ENCODE data around the gene TMEM126B.
"Not testable (repeated sequence)": the region's sequence is repeated elsewhere in the genome, so short reads cannot be mapped to it uniquely, and the experiment has no call there.

Gene TMEM126B

DNA sequence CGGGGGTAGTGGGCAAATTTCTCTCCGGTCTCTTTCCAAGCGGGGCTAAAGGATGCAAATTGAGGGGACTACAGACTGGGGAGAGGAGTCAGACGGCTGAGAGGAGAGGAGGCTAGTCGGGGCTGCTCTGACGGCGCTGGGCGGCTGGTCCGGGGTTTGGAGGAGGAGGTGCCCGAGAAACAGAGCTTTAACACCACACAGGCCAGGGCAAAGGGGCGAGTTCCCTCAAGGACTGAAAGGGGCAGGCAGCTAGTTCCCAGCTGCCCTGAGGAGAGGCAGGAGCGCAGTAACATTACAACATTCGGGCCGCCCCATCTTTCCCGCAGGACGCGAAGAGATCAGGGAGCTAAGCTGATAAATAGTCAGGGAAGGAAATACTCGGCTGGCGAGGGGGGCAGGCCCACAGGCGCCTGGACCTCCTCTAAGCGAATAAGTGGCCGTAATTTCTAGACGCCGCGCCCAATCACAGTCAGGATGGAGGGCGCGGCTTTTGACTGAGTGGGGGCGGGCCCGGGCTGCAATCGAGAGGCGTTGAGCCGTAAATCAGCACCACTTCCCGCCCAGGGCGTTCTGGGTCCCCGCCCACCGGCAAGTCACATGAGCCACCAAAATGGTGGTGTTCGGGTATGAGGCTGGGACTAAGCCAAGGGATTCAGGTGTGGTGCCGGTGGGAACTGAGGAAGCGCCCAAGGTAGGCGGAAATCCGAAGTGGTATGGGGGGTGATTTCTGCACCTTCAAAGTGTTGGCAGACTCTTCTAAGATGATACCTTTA lies at the start of gene TMEM126B:
TMEM126B (plus strand) TSS at position 596 of the 773 bp plus-strand sequence; CDS start at position 611, 15 bp downstream.
- DNase-seq (ENCODE audit: low read depth in 2 of 2), result peak; percentile 92 to 97

DNA sequence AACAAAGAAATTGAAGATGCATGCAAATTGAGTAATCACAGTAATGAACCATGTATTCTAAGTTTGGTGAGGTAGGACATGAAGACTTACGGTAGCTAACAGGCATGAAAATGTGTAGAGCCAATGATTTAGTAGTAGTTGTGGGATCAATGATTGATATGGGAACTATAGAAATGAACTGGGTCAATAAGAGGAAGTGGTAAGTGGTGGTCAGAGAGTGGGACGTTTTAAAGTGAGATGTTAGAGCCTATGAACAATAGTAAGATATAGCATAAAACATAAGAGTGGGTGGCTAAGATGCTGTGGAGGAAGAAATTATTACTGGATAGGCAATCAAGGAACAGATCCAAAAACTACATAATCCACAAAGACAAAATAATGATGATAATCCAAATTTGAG lies 46.3 kb upstream of the TMEM126B start:
- no peak for DNase-seq (ENCODE audit: low read depth in 2 of 2)

DNA sequence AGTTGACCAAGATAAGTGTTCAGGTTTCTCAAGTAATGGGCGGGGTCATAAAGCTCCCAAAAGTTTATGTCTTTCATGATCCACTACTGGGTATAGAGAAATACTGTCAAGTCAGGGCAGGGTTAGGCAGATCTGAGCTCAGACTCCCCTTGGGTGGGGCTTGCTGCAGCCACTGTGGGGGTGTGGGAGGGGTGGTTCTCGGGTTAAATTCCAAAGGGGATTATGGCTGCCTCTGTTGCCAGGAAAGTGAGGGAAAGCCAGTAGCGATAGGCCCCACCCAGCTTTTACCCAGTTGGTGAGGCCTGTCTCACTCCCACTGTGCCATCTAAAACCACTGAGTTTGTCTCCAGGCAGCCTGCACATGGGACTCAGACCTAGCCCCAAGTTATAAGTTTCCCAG lies 39.0 kb upstream of the TMEM126B start:
- DNase-seq (ENCODE audit: low read depth in 2 of 2), result no peak

DNA sequence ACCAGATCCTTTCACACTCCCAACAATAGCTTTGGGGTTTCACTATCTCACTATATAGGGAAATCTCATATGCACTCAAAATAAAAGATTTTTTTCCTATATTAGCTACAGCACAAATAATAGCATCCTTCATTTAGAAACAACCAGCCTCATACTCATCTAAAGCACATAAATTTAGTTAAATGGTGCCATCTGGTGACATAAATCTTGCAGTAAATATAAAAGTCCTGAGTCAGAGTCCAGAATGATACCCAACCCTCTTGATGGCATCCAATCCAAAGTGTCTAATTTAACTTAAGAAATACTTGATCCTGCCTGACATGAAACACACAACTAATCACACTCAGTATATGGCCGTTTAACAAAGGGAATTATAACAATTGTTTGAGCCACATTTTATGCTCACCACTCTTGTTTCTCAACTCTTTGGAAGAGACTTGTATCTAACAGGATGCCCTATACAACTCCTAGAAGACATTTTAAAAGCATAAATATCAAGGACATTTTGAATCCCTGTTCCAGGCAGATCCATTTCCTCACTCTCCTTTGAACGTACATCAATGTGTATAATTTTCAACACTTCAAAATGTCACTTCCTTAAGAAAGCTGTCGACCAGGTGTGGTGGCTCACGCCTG lies 37.4 kb upstream of the TMEM126B start:
- DNase-seq (ENCODE audit: low read depth in 2 of 2), result no peak

DNA sequence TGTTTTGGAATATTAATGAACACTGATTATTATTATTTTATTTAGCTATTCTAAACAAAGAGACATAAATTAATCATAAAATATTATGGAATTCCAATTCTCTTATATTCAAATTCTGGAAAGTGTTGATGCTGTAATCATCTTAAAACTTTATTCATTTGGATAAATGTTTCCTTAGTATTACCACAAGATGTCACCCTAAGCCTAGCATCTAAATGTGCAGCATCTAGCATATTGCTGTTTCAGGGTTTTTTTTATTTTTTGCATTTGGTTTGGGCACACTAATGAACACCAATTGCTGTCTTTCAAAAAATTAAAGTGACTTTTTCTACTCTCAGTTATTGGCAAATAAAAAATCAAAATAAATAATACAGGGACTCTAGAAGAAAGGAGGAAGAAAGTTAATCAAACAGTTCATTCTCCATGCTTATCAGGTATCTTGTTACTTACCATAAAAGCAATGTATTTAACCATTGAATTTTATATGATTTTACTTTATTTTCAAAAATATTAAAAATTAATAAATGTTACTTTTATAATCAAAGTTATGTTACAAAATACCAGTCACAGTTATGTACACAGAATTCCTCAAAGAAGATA lies 33.0 kb upstream of the TMEM126B start:
- DNase-seq (ENCODE audit: low read depth in 2 of 2), result no peak

DNA sequence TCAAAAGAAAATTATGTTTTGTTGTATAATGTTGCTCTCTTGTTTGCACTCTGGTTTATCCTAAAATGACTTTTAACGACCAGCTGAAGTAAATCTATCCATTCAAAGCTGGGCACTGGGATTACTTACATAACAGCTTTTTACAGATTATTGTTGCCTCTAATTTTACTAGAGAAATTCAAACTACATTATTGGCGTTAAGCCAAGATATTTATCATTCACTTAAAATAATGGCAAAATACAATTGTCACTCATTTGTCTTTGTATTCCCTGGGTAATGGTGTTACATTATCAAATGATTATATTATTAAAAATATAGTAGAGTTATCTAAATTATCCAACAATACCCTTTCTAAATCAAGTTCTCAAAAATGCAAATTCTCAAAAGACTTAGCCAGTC lies 31.5 kb upstream of the TMEM126B start:
- no peak for DNase-seq (ENCODE audit: low read depth in 2 of 2)

DNA sequence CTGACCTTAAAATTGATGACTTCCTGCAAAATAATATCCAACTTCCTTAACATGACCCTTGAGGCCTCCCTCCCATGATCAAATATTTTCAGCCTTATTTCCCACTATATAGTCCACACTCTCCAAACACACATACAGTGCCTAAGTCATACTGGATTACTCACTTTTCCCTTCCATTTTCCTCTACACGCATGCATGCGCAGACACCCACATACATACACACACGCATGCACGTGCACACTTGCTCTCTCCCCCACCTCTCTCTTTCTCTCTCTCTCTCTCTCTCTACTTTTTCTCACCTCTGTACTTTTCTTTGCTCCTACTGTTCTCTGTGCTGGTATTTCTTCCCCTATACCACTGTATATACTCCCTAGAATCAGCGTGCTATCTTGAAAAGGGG lies 29.3 kb upstream of the TMEM126B start:
- no peak for DNase-seq (ENCODE audit: low read depth in 2 of 2)

DNA sequence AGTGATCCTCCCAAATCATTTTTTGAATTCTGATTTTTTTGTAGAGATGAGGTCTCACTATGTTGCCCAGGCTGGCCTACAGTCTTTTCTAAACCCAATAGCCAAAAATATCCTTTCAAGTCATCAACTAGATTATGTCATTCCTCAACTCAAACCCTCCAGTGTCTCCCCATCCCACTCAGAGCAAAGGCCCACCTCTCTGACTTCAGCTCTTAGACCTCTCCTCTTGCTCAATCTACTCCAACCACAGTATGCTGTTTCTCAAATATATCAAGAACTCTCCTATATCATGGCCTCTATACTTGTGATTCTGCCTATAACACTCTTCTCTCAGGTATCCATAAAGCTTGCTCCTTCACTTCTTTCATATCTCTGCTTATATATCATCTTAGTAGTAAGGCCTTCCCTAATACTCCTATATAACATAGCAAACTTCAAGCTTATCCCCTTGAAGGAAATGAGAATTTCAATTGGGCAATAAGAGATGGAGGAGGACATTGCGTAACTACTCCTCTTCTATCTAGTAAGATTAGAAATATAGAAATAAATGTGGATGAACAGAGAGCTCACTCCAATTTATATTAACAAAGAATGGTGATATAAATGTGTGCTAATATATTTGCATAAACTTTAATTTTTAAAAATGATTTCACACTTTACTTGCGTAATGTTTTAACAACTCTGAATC lies 25.7 kb upstream of the TMEM126B start:
- DNase-seq (ENCODE audit: low read depth in 2 of 2), result no peak

DNA sequence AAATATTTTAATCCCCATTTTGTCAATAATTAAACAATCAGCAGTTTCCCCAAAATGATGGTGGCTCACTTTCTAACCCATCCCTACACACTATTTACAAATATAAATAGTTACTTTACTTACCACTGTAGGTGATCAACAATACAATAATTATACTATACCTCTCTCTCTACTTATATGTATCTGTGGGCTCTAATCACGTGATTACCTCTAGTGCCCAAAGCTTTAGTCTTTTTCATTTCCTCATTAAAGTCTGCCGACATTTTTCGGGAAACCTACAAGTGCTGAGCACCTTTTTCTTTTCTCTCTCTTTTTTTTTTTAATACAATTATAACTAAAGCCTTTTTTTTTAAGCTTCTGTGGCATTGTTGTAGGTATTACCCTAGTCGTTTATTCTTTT lies 25.2 kb upstream of the TMEM126B start:
- DNase-seq (ENCODE audit: low read depth in 2 of 2), result no peak

DNA sequence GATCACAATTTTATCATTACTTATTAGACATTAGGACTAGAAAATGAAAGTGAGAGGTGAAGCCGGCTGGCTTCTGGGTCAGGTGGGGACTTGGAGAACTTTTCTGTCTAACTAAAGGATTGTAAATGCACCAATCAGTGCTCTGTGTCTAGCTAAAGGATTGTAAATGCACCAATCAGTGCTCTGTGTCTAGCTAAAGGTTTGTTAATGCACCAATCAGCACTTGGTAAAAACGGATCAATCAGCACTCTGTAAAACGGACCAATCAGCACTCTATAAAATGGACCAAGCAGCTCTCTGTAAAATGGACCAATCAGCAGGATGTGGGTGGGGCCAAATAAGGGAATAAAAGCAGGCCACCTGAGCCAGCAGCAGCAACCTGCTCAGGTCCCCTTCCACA lies 22.2 kb upstream of the TMEM126B start:
- DNase-seq (ENCODE audit: low read depth in 2 of 2), result not testable (repeated sequence)

DNA sequence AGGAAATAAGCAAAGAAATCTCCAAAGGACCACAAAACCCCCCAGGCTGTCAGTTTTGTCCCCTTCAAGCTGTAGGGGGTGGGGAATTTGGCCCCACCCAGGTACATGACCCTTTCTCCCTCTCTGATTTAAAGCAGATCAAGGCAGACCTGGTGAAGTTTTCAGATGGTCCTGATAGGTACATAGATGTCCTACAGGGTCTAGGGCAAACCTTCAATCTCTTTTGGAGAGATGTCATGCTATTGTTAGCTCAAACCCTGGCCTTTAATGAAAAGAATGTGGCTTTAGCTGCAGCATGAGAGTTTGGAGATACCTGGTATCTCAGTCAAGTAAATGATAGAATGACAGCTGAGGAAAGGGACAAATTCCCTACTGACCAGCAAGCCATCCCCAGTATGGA lies 19.8 kb upstream of the TMEM126B start:
- not testable (repeated sequence) for DNase-seq (ENCODE audit: low read depth in 2 of 2)

DNA sequence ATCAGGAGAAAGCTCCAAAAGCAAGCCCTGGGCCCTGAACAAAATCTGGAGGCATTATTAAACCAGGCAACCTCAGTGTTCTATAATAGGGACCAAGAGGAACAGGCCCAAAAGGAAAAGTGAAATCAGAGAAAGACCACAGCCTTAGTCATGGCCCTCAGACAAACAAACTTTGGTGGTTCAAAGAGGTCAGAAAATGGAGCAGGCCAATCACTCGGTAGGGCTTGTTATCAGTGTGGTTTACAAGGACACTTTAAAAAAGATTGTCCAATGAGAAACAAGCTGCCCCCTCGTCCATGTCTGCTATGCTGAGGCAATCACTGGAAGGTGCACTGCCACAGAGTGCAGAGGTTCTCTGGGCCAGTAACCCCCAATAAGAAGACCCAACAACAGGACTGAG lies 19.1 kb upstream of the TMEM126B start:
- not testable (repeated sequence) for DNase-seq (ENCODE audit: low read depth in 2 of 2)

DNA sequence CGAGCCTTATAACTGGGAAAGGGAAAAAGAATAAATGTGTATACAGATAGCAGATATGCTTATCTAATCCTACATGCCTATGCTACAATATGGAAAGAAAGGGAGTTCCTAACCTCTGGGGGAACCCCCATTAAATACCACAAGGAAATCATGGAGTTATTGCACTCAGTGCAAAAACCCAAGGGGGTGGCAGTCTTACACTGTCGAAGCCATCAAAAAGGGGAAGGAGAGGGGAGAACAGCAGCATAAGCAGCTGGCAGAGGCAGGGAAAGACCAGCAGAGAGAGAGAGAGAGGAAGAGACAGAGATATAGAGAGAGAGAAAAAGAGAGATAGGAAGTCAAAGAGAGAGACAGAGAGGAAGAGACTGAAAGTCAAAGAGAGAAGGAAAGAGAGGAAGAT lies 16.8 kb upstream of the TMEM126B start:
- not testable (repeated sequence) for DNase-seq (ENCODE audit: low read depth in 2 of 2)

DNA sequence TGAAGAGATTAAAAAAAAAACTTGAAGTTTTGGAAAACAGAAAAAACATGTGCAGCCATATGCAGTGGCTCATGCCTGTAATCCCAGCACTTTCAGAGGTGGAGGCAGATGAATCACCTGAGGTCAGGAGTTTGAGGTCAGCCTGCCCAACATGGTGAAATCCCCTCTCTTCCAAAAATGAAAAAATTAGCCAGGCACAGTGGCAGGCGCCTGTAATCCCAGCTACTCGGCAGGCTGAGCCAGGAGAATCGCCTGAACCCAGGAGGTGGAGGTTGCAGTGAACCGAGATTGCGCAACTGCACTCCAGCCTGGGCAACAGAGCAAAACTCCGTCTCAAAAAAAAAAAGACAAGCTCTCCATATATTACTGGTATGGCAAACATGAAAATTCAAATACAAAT lies 8.9 kb upstream of the TMEM126B start:
- no peak for DNase-seq (ENCODE audit: low read depth in 2 of 2)

DNA sequence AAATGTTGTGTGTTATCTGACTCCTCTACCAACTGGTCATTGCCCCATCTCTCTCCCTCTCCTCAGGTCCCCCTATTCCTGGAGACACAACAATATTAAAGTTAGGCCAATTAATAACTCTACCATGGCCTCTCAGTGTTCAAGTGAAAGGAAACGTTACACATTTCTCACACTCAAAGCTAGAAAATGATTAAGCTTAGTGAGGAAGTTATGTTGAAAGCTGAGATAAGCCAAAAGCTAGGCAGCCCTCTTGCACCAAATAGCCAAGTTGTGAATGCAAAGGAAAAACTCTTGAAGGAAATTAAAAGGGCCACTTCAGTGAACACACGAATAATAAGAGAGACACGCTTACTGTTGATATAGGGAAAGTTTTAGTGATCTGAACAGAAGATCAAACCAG lies 8.1 kb upstream of the TMEM126B start:
- DNase-seq (ENCODE audit: low read depth in 2 of 2), result no peak

DNA sequence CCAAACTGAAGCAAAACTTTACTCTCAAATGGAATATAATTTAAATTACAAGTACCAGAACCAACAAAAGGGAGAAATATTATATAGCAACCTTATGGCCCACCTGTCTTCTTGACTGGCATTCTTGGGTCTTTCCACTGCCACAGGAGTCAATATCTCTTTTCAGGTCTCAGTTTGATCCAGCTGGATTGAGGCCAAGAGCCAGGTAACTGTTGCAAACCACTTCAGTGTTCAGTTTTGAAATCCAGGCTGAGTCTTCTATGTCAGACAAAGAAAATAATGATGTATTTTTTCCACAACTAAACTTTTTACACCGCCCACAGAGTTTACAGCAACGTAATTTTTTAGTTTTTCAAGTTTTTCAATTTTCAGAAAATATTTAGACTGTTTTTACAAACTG lies 1.9 kb upstream of the TMEM126B start:
- no peak for DNase-seq (ENCODE audit: low read depth in 2 of 2)

DNA sequence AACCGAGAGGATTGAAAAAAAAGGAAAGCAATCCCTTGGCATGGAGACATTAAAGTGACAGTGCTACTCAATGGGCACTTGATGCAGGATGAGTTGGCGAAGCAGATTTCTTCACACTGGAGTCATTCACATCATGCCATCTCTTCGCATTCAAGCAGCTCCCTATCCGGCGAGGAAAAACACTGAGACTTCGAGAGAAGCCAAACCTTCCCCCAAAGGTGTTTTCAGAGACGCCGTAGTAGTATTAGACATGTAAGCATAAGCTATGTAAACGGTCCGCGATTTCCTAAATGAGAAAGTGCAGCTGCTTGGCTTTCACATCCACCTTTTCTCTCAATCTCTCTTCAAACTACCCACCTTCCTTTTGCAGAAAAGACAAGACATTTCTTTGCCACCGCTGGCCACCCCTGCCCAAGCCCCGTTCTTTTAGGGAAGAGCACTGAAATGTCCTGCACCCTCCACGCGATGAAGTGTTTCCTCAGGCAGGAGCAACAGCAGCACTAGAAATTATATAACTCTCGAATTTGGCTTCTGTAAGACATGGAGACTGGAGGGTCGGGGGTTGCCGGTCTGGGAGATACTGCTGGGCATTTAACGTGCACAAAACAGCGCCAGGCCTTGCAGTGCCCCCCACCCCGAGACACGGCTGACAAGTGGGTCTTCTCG lies 928 bp upstream of the TMEM126B start, which contains the start of gene DLG2:
DLG2 (minus strand) TSS at position 13 of the 666 bp plus-strand sequence.
- DNase-seq (ENCODE audit: low read depth in 2 of 2), result no peak

DNA sequence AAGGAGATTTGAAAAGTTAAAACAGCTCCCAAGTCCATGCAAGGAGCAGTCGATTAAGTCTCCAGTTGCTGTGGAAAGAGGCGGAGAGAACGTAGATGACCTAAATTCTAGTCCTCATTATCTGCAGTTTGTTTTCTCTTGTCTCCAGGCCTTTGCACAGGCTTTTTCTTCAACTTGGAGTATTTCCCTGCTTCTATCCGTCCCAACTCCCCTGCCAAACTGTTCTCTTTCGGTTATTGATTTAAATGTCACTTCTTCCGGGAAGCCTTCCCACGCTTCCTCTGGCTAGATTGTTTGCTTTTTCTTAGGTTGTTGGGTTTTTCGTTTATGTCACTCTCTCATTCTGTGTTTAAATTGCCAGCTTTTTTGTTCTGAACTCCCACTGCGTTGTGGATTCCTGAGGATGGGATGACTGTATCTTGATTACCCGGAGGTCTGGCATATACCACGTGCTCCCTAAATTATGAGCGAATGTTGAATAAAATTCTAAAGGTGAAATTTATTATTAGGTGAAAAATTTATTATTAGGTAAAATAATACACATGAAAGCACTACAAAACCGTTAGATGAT lies 463 bp downstream of the TMEM126B start:
- DNase-seq (ENCODE audit: low read depth in 2 of 2), result no peak

DNA sequence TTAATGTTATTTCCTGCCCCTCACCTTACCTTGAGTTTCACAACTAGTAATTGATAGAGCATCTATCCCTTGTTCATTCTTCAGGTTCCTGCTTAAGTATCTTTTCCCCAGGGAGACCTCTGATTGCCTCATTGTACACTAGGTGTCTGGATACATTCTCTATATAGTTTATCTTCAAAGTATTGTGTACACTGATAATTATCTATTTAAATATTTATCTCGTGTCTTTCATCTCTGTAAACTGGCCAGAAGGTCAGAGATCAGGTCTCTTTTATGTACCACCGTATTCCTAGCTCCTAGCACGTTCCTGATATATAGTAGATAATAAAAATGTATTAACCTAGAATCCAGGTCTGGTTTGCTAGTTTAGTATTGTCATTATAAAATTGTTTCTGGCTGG lies 6.4 kb downstream of the TMEM126B start:
- DNase-seq (ENCODE audit: low read depth in 2 of 2), result no peak

DNA sequence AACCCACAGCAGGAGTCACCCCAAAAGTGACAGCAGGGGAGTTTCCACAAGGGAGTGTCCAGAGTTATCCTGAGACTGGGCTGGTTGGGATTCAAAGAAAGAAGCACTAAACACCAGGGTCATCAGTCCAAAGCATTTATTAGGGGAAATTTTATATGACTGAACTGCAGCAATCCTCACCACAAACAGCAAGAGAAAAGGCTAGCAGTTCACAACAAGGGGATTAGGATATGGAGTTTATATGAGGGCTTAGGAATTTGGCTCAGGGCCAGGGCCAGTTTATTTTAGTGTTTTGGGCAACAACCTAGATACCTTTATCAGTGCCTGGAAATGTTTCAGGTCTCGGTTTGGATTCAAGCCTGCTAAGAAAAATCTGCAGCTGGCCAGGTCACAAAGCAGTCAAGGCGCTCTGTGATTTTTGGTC lies 14.8 kb downstream of the TMEM126B start:
- no peak for DNase-seq (ENCODE audit: low read depth in 2 of 2)

DNA sequence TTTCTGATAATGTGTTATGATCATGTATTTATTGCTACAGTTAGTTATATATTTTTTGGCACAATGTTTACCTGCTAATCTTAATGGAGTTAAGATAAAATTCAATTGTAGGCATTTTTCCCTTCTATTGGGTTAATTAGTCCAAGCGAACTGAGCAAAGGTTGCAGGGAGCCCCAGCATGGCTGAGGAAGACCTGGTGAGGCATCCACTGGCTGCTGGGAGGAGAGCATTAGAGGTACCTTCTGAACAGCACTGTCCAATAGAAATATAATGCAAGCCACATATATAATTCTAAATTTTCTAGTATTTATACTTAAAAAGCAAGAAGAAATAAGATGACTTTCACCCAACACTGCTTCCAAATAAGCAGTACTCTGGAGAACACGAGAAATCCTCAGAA lies 18.7 kb downstream of the TMEM126B start:
- DNase-seq (ENCODE audit: low read depth in 2 of 2), result no peak

Measured in stimulated activated CD4-positive, alpha-beta T cell treated with anti-CD3 and anti-CD28 coated beads, Interleukin-4, amount 100 ng/mL, for 48 hours (primary cell).